Measurements from ENCODE around the gene PC.

- TF ChIP-seq POLR2AphosphoS5 (IDR thresholded peaks at IDR 0.05) (no peak), CTCF (IDR thresholded peaks at IDR 0.05 in 8 of 11, conservative IDR thresholded peaks at IDR 0.05 in 3 of 11) (no peak), POLR2A (IDR thresholded peaks at IDR 0.05) (no peak)
Observed at GRCh38 chr11:66852466-66853241, 105.5 kb downstream of the PC start.
